HG02840 (cell line): ENCODE data around the gene KCNA5.

Experiments
- ATAC-seq: cut with Tn5 transposase; IDR thresholded peaks from one replicate; pipeline ENCODE4 v1.9.1; 2021; ENCODE audit warnings: mild to moderate bottlenecking, moderate library complexity, moderate number of reproducible peaks; ENCODE audit not compliant: unreplicated experiment, low FRiP score

Gene KCNA5

DNA sequence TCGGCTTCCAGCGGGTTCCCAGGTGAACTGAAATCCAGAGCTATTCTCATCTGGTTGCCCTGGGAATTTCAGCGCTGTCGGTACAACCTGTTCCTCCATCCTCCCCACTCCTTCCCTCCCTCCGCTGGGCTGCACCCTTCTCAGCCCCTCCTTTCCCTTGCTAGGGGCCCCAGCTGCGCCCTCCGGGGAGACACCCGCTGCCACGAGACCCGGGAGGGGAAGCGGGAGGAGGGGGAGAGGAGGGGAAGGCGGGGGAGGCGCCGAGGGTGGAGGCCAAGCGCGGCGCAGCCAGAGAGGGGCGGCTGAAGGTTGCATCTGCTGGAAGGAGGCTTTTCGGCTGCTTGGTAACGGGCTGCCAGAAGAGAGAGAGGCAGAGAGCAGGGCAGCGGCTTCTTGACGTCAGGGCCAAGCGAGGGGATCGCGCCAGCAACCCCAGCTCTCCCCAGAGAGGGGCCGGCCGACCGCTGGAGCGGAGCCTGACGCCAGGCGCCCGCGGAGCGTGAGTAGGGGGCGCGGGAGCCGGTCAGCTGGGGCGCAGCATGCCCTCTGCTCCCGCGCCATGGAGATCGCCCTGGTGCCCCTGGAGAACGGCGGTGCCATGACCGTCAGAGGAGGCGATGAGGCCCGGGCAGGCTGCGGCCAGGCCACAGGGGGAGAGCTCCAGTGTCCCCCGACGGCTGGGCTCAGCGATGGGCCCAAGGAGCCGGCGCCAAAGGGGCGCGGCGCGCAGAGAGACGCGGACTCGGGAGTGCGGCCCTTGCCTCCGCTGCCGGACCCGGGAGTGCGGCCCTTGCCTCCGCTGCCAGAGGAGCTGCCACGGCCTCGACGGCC, at the start of gene KCNA5:
KCNA5 (plus strand) TSS at position 291 of the 831 bp plus-strand sequence; CDS start at position 560, 269 bp downstream.
- ATAC-seq, result no peak

DNA sequence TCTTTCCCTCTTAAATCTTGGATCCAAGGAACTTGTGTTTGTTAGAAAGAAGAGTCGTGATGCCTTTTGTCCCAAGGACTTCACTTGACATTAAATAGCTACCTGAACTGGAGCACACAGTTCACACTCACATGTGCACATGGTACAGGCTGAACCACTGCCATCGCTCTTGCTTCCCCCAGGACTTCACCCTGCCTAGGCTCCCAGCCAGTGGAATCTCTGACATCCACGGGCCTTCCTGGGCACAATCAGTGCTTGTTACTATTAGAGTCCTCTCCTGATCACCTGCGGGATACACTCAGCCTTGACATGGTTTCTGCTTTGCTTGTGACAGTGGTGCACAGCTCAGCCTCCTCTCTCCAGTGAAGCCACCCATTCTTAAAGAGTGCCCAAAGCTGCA, 49.1 kb upstream of the KCNA5 start:
- no peak for ATAC-seq

GRCh38 chr12:4996714-4997113, 47.0 kb upstream of the KCNA5 start:
- no peak for ATAC-seq

- no peak for ATAC-seq
These were observed 45.7 kb upstream of the KCNA5 start for GRCh38 chr12:4997939-4998338.

GRCh38 chr12:5000204-5000603, 43.5 kb upstream of the KCNA5 start:
- no peak for ATAC-seq

DNA sequence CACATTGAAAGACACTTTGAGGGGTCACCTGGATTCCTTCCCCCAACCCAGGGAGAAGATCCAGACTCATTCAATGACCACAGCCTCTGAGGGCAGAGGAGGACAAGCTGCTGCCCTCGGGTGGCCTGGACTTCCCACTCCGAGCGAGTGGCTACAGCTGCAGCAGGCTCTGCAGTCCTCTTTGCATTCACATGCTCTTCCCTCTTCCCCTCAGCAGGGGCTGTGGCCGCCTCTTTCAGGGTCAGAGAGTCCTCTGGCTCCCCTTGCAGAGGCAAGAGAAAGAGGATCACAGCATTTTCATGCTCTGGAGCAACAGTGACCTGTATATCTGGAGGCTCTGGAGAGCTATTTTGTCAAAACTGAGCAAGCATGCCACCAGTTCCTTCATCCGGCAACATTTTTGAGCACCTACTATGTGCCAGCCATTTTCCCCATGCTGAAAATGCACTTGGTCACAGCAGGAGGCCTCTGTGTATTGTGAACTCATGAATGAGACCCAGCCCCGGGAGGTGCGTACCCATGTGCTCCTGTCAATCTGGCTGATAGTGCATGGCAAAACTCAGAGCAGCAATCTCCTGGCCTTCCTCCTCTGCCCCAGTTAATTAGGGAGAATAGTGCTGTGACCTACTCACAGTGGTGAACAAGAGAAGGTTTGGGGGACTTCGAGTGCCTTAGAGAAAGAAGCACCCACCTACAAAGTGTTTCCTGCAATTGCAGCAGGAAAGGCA, 42.9 kb upstream of the KCNA5 start:
- ATAC-seq, result no peak

DNA sequence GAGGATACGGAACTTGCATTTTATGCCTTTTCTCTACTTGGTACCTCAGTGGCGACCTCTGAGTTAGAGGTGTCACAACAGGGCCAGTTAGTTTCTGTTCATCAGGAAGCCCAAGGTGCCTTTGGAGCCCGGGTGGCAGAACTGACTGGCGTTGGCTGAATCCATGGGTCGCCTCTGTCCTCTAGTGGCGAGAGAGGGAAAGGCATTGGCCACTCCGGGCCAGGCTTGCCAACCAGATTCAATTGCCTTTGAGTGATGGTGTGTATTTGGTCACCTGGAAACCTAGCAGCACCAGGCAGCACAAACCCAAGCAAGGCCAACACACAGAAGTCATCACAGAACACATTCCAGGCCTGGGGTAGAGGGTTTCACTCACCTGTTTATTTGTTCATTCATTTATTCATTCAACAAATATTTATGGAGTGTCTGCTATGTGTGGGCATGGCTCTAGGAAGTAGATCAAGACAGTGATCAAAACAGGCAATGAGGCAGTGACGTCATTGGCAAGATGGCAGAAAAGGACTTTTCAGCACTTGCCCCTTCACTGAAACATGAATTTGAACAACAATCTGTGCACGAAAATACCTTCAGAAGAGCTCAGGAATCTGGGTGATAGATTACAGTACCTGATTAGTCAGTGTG, 40.5 kb upstream of the KCNA5 start:
- ATAC-seq, result no peak

- no peak for ATAC-seq
These were observed 35.0 kb upstream of the KCNA5 start for GRCh38 chr12:5008661-5009060.

- ATAC-seq, result no peak
These were observed 33.5 kb upstream of the KCNA5 start for GRCh38 chr12:5010151-5010550.

DNA sequence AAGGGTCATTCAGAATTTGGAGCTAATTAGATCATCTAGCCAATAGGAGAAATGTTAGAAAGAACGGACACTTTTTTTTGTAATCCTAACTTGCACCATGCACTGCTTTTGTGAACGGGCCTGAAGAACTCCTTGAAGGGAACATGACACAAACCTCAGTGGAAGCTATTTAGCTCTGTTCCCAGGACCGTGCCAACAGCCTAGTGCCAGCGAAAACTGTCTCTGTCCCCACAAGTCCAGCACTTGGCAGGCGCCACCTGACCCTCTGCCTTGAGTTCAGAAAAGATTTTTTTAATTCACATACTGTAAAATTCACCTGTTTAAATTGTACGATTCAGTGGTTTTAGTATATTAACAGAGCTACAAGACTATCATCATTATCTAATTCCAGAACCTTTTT, 31.3 kb upstream of the KCNA5 start:
- ATAC-seq, result no peak

DNA sequence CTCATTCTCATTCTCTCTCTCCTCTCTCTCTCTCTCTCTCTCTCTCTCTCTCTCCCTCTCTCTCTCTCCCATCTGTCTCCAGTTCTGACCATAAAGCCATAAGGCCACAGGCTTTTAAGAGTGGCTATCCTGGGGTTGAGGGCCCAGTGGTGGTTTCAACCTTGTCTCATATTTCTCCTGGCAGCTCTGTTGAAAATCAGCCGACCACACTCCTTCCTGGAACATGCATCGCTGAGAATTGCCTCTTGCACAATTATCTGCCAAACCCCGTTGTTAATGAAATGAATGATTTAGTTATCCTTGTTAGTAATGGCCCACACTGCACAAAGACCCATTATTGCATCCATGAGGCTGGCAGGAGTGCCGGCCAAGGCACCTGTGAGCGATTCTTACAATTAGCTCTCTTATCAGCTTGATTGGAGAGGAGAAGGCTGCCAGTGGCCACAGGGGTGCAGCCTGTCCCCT, 30.4 kb upstream of the KCNA5 start:
- ATAC-seq, result no peak

DNA sequence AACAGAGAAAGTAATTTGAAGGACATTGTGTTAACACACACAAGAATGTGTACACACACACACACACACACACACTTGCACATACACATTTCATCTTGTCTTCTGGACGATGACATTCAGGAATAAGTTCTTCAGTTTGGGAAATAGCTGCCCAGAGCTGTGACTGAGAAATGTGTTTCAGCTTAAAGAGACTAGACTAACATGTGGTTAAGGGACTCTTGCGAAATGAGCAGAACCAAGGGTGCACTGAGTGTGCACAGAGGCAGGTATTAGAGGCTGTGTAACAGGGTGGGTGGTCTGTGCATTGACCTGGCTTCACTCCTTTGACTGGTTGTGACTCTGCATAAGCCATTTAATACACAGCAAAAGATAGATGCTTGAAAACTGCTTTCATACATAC, 29.4 kb upstream of the KCNA5 start:
- no peak for ATAC-seq

- no peak for ATAC-seq
These were observed 27.8 kb upstream of the KCNA5 start for GRCh38 chr12:5015711-5016492.

DNA sequence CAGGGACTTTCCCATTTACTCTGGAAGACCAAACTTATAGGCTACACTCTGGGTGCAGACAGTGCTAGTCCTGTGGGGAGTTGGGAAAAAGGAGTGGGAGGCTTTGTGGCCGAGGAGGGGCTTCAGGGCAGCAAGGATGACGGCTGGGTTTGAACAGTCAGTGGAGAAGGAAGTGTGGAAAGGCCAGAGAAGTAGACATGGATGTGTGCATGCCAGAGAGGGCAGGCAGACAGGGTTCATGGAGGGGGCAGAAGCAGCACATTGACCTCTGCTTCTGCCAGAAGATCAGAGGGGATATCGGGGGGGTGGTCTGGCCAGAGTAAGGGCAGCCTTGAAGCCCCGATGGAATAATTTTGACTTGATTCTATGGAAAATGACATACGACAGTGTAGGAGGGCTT, 27.2 kb upstream of the KCNA5 start:
- ATAC-seq, result no peak

DNA sequence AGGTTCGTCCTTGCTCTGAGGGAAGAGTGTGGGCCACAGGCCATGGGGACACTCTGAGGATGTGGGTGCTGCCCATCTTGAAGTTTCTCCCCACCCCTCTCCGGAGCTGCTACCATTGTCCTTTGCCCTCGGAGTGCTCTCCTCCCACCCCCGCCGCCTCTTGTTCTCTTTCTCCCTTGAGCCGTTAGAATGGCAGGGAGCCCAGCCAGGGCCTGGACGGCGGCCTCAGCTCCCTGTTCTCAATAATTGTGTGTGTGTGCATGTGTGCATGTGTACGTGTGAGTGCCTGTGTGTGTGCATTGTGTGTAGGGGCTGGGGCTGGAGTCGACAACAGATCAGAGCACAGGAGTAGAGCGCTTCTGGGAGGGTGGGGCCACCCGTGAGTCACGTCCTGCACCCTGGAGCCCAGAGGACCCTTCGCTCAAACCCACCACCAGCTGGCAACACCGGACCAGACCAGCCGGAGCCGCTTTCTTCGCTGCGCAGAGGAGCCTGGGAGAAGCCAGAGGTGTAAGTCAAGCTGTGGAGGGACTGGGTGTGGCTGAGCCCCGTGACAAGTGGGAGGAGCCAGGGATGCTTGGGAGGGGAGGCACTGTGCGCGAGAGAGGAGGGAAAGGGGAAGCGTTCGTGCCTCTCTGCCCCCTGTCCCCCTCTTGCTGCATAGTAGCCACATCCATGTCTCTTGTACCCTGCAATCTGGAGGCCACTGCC, 25.9 kb upstream of the KCNA5 start:
- no peak for ATAC-seq

- no peak for ATAC-seq
These were observed 25.0 kb upstream of the KCNA5 start for GRCh38 chr12:5018677-5019076.

- no peak for ATAC-seq
These were observed 21.7 kb upstream of the KCNA5 start for GRCh38 chr12:5022025-5022424.

DNA sequence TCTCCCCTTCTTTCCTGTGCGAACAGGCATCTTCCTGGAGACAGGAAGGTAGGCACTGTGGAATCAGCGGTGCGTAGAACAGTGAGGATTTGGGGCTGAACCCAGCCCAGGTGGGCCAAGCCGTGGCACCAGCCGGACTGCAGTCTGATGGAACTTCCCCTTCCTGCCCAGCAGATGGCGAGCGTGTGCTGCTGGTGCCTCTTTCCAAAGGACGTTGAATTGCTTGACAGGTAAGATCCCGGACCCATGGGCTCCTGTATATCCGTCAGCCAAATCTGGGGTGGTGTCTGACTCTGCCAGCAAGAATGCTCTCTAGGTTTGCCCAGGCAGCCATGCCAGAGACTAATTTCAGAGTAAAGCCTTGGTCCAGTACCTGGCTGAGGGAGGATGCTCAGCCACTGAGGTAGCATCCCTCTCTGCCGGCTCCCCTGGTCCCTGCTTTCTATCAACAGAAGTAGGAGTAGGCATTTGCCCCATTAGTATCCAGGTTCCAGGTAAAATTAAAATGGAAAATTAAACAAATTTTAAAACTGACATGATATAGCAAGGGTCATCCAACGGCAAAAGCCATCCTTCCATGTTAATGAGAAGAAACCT, 21.1 kb upstream of the KCNA5 start:
- no peak for ATAC-seq

DNA sequence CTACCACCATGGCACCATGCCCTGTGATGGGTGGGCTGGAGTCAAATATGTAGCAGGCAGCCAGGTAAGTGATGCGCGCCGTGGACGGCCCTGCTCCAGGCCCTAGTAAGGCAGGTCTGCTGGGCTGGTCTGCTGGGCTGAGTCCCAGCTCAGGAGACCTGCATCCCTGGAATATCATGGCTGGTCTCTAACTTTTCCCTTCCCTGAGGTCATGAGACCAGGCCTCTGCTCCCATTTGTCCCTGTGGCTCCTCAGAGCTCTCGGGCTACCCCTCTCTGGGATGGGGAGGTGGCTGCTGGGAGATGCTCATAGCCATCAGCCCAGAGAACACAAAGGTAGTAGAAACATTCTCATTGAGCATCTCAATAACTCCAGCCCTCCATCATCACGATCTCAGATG, 19.8 kb upstream of the KCNA5 start:
- ATAC-seq, result no peak
